Fibroblast of mammary gland (primary cell): Measurements from ENCODE around the gene ARL6IP4.

Source experiments
- DNase-seq: peaks from one replicate; pipeline ENCODE4 v3.0.0-alpha.2; 2010; ENCODE audit warnings: low read depth
- H3K4me3 ChIP-seq: 2 replicates; pipeline ENCODE4 v1.5.1; 2011; ENCODE audit warnings: low read depth, mild to moderate bottlenecking, low read length, moderate library complexity; ENCODE audit not compliant: control insufficient read depth
- CTCF ChIP-seq: conservative IDR thresholded peaks from 2 replicates; pipeline ENCODE4 v1.5.1; 2011; ENCODE audit warnings: low read depth, low read length, inconsistent platforms; ENCODE audit not compliant: control insufficient read depth, insufficient read depth

ARL6IP4 gene

GRCh38 chr12:122949405-122949804, 31.1 kb upstream of the ARL6IP4 start:
- no peak for DNase-seq
- H3K4me3 ChIP-seq: no peak overlapping the region
- TF ChIP-seq CTCF: no peak

GRCh38 chr12:122949816-122950675, 30.4 kb upstream of the ARL6IP4 start:
- TF ChIP-seq CTCF: no peak
- no peak for DNase-seq
- H3K4me3 ChIP-seq: no peak overlapping the region

DNA sequence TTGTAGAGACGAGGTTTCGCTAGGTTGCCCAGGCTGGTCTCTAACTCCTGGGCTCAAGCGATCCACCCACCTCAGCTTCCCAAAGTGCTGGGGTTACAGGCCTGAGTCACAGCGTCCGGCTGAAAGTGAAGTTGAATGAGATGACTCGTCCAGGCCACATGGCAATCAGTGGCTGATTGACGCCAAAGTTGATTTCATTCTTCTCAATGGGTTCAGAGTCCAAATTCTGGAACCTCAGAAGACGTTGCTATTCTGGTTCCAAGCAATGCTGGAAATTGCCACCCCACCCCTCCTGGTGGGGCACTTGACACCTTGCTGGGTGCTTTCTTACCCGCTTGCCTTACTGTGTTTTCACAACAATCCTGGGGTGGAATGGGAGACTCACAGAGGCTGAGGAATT, 29.1 kb upstream of the ARL6IP4 start:
- DNase-seq: peak; percentile 71
- no peak for TF ChIP-seq CTCF
- H3K4me3 ChIP-seq: no peak overlapping the region

DNA sequence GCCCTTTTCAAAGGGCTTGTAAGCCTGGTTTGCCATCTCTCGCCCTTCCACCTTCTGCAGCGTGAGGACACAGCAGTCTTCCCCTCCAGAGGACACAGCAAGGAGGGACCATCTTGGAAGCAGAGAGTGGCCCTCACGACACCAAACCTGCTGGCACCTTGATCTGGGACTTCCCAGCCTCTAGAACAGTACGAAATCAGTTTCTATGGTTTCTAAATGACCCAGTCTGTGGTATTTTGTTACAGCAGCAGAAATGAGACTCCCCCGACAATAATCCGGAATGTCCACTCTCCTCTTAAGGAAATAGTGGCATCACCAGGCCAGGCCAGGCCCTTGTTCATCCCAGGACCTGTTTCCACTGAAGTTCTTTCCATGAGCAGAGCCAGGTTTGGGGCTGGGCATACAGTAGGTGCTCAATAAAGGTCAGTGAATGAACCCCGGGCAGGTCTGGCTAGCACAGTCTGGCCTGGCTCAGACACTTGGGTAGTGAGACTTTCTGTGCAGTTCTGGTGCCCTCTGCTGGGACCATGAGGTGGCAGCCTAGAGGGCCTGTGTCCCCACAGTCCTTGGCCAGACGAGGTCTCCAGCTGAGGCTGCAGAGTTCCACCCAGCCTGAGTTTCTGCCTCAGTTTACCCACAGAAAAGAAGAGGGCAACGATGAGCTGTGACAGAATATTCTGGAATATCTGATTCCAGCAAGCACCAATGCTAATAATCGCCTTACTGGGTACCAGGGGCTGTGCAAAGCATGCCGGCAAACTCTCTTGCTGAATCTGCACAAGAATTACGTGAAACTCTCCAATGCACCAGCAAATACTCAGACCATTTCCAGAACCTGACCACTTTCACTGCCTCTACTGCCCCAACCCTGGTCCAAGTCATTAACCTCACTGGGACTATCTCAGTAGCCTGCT, 28.2 kb upstream of the ARL6IP4 start:
- no peak overlapping the region for H3K4me3 ChIP-seq
- peak; percentile 96 for TF ChIP-seq CTCF
- DNase-seq: peak; percentile 73

- no peak for TF ChIP-seq CTCF
- no peak for DNase-seq
- no peak overlapping the region for H3K4me3 ChIP-seq
Measured at GRCh38 chr12:122955156-122955555, 25.3 kb upstream of the ARL6IP4 start.

DNA sequence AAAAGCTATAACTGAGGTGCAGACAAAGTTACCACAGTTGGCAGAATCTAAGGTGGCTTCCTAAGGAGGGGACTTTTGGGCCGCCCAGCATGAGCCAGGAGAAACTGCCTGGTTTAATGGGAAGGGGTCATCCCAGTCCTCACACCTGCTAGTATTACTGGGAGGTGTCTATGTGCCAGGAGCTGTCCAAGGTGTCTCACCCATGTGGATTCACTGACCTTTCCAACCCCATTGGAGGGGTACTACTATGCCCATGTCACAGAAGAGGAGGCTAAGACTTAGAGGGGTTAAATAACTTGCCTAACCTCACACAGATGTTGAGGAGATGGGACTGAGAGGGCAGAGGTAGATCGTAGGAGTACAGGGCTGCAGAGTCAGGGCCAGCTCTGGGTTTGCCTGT, 24.4 kb upstream of the ARL6IP4 start:
- TF ChIP-seq CTCF: no peak
- no peak overlapping the region for H3K4me3 ChIP-seq
- no peak for DNase-seq
